Measurements from ENCODE around the gene RNF20. TPM values are rescaled to one million over a fixed set of nuclear protein-coding genes. Genes with fewer than 3 reads are reported as not detected.
A peak's percentile ranks its signal among the peaks of the same experiment; 100 is the strongest.

Gene RNF20
- total and polyA plus RNA-seq, 2 of the 13 experiments (the other 11 are each of a cell fraction or from before 2014, with no cell fraction given) = 12.7 to 37.6 TPM

- no peak for TF ChIP-seq HNF1A (IDR thresholded peaks at IDR 0.05; ENCODE audit: low read depth)
- TF ChIP-seq HNF1A (CRISPR knock-in tag; IDR thresholded peaks at IDR 0.05; ENCODE audit: borderline replicate concordance) = peak; percentile 53
- no peak for TF ChIP-seq POLR2AphosphoS2 (IDR thresholded peaks at IDR 0.05; ENCODE audit: low read depth, low read length)
- TF ChIP-seq ZFP36L1 (CRISPR knock-in tag; IDR thresholded peaks at IDR 0.05) = no peak
- TF ChIP-seq ZNF839 (CRISPR knock-in tag; IDR thresholded peaks at IDR 0.05; ENCODE audit: borderline replicate concordance) = no peak
- TF ChIP-seq SCMH1 (CRISPR knock-in tag; IDR thresholded peaks at IDR 0.05; ENCODE audit: borderline replicate concordance) = no peak
- TF ChIP-seq ZNF576 (CRISPR knock-in tag; IDR thresholded peaks at IDR 0.05) = no peak
- TF ChIP-seq ZNF777 (CRISPR knock-in tag; IDR thresholded peaks at IDR 0.05) = no peak; the same call in 1 of the 2 replicates
- TF ChIP-seq MAF1 (CRISPR knock-in tag; IDR thresholded peaks at IDR 0.05; ENCODE audit: borderline replicate concordance) = no peak
- 0 out of 2 replicates have a peak, but pooled peaks have one; percentile 64 for TF ChIP-seq ZNF354B (CRISPR knock-in tag; IDR thresholded peaks at IDR 0.05)
- peak; percentile 30 for TF ChIP-seq YY1 (IDR thresholded peaks at IDR 0.05; ENCODE audit: insufficient read depth, insufficient replicate concordance, low read depth, low read length)
- no peak for TF ChIP-seq REL (CRISPR knock-in tag; conservative IDR thresholded peaks at IDR 0.05)
- TF ChIP-seq PAXIP1 (CRISPR knock-in tag; conservative IDR thresholded peaks at IDR 0.05) = peak; percentile 42; the same call in 1 of the 2 replicates
- no peak for TF ChIP-seq KDM6A (CRISPR knock-in tag; IDR thresholded peaks at IDR 0.05; ENCODE audit: low read depth)
- no peak for TF ChIP-seq NFE2L2 (IDR thresholded peaks at IDR 0.05; ENCODE audit: low read length)
- TF ChIP-seq RELA (CRISPR knock-in tag; IDR thresholded peaks at IDR 0.05) = no peak
- no peak for TF ChIP-seq ZNF512 (CRISPR knock-in tag; IDR thresholded peaks at IDR 0.05)
- no peak for TF ChIP-seq ZNF20 (CRISPR knock-in tag; IDR thresholded peaks at IDR 0.05)
- no peak; the same call in 1 of the 2 replicates for TF ChIP-seq ZNF567 (CRISPR knock-in tag; IDR thresholded peaks at IDR 0.05; ENCODE audit: borderline replicate concordance)
- 0 out of 2 replicates have a peak, but pooled peaks have one; percentile 35 for TF ChIP-seq ARNT2 (CRISPR knock-in tag; IDR thresholded peaks at IDR 0.05; ENCODE audit: low read depth)
Observed at GRCh38 chr9:101533334-101534204, at the start of gene RNF20 (continued).

Measured in HepG2 (cell line).